ENCODE data around the gene CPEB1. TPM values are rescaled to one million over a fixed set of nuclear protein-coding genes. Genes with fewer than 3 reads are reported as not detected.

CPEB1 gene
- total and polyA plus RNA-seq, 10 donors = 0.09 to 1.2 (median 0.46) TPM

GRCh38 chr15:82554849-82555248 lies 92.3 kb downstream of the CPEB1 start:
- Histone ChIP-seq H3K27ac (no peak overlapping the region), H3K4me3 (no peak overlapping the region), H3K9me3 (no peaks in the 10 kb centered on the region), H3K27me3 (replicated peaks in 1 of 7) (no peaks in the 10 kb centered on the region), H3K36me3 (no peaks in the 10 kb centered on the region), H3K4me1 (no peaks in the 10 kb centered on the region)
- 86 to 98% (median 91%) methylated on average over 2 of the region's 2 CpGs for WGBS, 5 donors
- DNase-seq = no peak
- TF ChIP-seq POLR2A (IDR thresholded peaks at IDR 0.05) (no peak), POLR2AphosphoS5 (IDR thresholded peaks at IDR 0.05) (no peak), CTCF (IDR thresholded peaks at IDR 0.05 in 8 of 11, conservative IDR thresholded peaks at IDR 0.05 in 3 of 11) (no peak)
- intact Hi-C loops (cut with DNase I; ENCODE audit: low total_unique reads) = no loop called here

GRCh38 chr15:82554351-82554750 lies 92.8 kb downstream of the CPEB1 start:
- 72 to 93% (median 91%) methylated on average over 1 of the region's 1 CpG for WGBS, 5 donors
- Histone ChIP-seq H3K27ac (no peak overlapping the region), H3K27me3 (replicated peaks in 1 of 7) (no peaks in the 10 kb centered on the region), H3K4me1 (no peaks in the 10 kb centered on the region), H3K36me3 (no peaks in the 10 kb centered on the region), H3K4me3 (no peak overlapping the region), H3K9me3 (no peaks in the 10 kb centered on the region)
- intact Hi-C loops (cut with DNase I; ENCODE audit: low total_unique reads) = no loop called here
- TF ChIP-seq POLR2A (IDR thresholded peaks at IDR 0.05) (no peak), CTCF (IDR thresholded peaks at IDR 0.05 in 8 of 11, conservative IDR thresholded peaks at IDR 0.05 in 3 of 11) (no peak), POLR2AphosphoS5 (IDR thresholded peaks at IDR 0.05) (no peak)
- DNase-seq = no peak

- no peak overlapping the region for H3K4me3 ChIP-seq
- TF ChIP-seq POLR2A (IDR thresholded peaks at IDR 0.05) (no peak), CTCF (IDR thresholded peaks at IDR 0.05 in 8 of 11, conservative IDR thresholded peaks at IDR 0.05 in 3 of 11) (no peak), POLR2AphosphoS5 (IDR thresholded peaks at IDR 0.05) (no peak)
- H3K9me3 ChIP-seq = no peaks in the 10 kb centered on the region
- intact Hi-C loops (cut with DNase I; ENCODE audit: low total_unique reads) = no loop called here
- H3K36me3 ChIP-seq = no peaks in the 10 kb centered on the region
- 71 to 93% (median 86%) methylated on average over 1 of the region's 1 CpG for WGBS, 5 donors
- DNase-seq = no peak
- no peaks in the 10 kb centered on the region for H3K27me3 ChIP-seq (replicated peaks in 1 of 7)
- H3K4me1 ChIP-seq = no peaks in the 10 kb centered on the region
- H3K27ac ChIP-seq = no peak overlapping the region
Measured at GRCh38 chr15:82553846-82554245, 93.3 kb downstream of the CPEB1 start.

GRCh38 chr15:82552861-82553260 lies 94.3 kb downstream of the CPEB1 start:
- 72 to 83% (median 78%) methylated on average over 2 of the region's 2 CpGs for WGBS, 5 donors
- Histone ChIP-seq H3K27me3 (replicated peaks in 1 of 7) (no peaks in the 10 kb centered on the region), H3K4me1 (no peaks in the 10 kb centered on the region), H3K27ac (no peak overlapping the region), H3K9me3 (no peaks in the 10 kb centered on the region), H3K4me3 (no peak overlapping the region), H3K36me3 (no peaks in the 10 kb centered on the region)
- intact Hi-C loops (cut with DNase I; ENCODE audit: low total_unique reads) = no loop called here
- no peak for DNase-seq
- no peak for TF ChIP-seq CTCF (IDR thresholded peaks at IDR 0.05 in 8 of 11, conservative IDR thresholded peaks at IDR 0.05 in 3 of 11)
- no peak for TF ChIP-seq POLR2A (IDR thresholded peaks at IDR 0.05)
- TF ChIP-seq POLR2AphosphoS5 (IDR thresholded peaks at IDR 0.05) = no peak
